Measurements from ENCODE around the gene SLC25A38.
"Not testable (repeated sequence)": the region's sequence is repeated elsewhere in the genome, so short reads cannot be mapped to it uniquely, and the experiment has no call there.

The SLC25A38 gene

GRCh38 chr3:39383045-39383880, at the start of gene SLC25A38:
TSS of gene SLC25A38 (plus strand) at chr3:39383370. CDS start at chr3:39383725, 355 bp downstream.
- DNase-seq, result no peak

DNA sequence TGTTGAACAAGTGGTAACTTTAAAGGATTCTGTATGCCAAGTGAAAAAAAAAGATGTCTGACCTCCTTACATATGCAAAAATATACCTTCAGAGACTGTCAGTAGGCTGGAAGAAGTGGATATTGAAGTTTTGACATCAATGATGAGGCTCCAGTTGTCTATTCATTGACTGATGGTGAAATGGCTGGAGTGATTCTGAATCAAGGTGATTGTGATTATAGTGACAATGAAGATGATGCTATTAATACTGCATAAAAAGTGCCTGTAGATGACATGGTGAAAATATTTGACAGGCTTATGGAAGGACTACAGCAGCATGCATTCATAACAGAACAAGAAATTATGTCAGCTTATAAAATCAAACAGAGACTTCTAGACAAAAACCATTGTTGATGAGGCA, 49.6 kb upstream of the SLC25A38 start:
- no peak for DNase-seq

DNA sequence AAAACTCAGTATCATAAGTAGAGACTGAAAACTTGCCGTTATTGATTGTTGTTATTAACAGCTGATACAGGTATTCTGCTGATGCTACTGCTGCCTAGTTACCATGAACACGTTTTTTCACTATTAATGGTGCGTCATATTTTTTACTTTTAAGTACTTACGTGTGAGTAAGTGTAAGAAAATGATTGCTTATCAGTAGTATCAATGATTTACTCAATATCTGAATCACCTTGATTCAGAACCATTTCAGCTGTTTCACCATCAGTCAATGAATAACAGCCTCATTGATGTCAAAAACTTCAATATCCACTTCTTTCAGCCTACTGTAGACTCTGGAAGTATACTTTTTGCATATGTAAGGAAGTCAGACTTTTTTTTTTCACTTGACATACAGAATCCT, 49.0 kb upstream of the SLC25A38 start:
- no peak for DNase-seq

- DNase-seq, result no peak
Measured at GRCh38 chr3:39338201-39338600, 45.0 kb upstream of the SLC25A38 start.

DNA sequence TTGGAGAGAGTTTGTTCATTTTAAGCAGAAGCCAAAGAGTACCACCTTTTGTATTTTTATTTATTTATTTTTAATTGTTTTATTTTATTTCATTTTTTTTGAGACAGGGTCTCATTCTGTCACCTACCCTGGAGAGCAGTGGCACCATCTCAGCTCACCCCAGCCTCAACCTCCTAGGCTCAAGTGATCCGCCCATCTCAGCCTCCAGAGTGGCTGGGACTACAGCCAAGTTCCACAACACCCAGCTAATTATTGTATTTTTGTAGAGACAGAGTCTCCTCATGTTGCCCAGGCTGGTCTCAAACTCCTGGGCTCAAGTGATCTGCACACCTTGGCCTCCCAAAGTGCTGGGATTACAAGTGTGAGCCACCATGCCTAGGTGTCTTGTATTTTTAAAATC, 44.1 kb upstream of the SLC25A38 start:
- DNase-seq, result no peak

- no peak for DNase-seq
Measured at GRCh38 chr3:39343076-39343717, 40.0 kb upstream of the SLC25A38 start.

DNA sequence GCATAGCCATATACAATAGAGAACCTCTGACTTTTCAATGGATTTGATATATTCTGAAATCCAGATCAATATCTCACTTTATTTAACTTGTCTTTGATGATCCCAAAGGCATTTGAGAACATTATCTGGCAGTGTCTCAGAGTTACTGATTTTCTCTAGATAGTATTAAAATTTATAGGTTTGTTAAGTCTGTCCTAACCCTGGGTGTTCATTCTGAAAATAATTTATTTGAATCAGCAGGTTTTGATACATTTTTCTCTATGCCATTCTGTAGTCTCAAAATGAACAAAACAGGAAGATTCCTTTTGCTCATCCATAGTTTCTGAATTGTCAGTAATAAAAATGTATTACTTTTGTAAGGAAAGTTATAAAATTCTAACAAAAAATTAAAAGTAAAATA, 39.4 kb upstream of the SLC25A38 start:
- DNase-seq, result no peak

GRCh38 chr3:39344746-39345344, 38.3 kb upstream of the SLC25A38 start:
- no peak for DNase-seq

GRCh38 chr3:39346785-39347585, 36.2 kb upstream of the SLC25A38 start:
- no peak for DNase-seq

- DNase-seq, result no peak
Measured at GRCh38 chr3:39347586-39347876, 35.6 kb upstream of the SLC25A38 start.

DNA sequence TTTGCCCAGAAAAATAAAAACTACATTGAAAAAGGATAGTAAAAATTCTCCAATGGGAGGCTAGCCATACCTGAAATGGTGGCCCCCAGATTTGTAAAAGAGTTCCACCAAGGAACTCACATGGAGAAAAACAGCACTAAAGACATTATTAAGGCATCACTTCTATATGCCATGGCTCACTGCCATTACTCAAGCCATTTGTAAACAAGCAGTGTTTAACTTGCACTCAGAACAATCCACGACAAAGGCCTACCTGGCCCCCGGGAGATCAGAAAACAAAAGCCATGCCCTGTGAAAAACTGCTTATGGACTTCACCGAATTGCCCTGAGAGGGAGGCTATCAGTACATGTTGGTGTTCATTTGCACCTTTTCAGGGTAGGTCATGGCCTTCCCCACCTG, 34.1 kb upstream of the SLC25A38 start:
- no peak for DNase-seq

DNA sequence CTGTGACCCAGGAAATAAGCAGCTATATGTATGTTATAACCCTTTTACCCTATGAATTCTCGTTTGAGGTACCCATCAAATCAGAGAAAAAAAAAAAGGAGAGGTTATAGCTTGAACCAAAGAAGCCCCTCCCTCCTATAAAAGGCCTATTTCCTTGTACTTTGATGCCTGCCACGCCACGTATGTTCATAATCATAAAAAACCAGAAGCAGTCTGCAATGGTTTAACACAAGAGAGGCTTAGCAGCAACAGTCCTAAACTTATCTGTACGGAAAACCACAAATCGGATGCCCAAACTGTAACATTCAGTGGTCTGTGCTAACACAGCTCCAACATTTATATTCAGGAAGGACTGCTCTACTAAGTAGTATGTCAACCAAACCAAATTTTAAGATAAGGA, 32.5 kb upstream of the SLC25A38 start:
- DNase-seq, result no peak

DNA sequence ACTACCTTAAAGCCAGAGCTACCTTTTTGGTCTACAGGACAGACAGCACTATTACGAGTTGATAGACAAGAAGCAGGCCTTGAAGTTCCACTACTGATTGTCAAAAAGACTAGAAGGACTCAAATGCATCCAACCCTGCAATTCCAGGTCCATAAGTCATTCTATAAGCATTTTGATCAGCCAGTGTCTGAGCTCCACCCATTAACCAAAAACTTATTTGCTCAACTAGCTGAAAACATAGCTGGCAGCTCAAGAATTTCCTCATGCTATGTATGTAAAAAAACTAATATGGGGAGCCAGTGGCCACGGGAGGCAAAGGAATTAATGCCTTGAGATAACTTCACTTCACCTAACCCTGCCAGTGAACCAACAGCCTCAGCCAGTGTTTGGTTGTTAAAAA, 32.0 kb upstream of the SLC25A38 start:
- DNase-seq, result not testable (repeated sequence)

GRCh38 chr3:39353168-39353927, 29.8 kb upstream of the SLC25A38 start:
- DNase-seq, result not testable (repeated sequence)

DNA sequence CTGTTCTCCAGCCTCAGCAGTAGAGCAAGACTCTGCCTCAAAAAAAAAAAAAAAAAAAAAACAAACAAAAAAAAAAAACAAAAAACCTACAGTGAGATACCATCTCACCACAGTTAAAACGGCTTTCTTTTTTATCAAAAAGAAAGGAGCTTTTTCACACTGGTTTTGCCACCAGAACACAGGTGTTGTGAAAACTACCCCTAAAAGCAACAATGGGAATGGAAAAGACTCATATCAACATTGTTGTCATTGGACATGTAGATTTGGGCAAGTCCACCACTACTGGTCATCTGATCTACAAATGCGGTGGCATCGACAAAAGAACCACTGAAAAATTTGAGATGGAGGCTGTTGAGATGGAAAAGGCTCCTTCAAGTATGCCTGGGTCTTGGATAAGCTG, 24.8 kb upstream of the SLC25A38 start:
- DNase-seq, result no peak

DNA sequence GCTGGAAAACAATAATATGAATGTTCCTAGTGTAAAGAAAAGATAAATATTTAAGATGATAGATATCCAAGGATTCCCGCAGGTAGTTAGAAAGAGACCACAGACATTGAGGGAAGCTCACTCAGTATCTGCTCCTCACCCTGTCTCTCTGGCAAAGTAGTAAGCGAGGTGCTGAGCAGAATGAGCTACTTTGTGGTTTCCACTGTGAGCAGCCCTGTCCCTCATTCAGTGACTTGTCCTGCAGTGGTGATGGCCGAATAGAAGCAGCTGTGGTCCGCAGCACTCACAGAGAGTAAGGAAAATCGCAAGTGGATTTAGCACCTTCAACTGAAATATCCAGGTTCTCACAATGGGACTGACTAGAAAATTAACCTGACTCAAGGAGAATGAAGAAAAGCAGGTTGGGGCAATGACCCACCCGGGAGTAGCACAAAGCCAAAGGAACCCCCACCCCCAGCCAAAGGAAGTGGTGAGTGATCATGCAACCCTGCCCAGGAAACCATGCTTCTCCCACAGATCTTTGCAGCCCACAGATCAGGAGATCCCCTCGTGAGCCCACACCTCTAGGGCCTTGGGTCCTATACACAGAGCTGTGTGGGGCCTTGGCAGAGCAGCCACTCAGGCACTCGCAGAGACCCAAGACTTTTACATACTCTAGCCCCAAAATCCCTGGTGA, 21.8 kb upstream of the SLC25A38 start:
- no peak for DNase-seq

DNA sequence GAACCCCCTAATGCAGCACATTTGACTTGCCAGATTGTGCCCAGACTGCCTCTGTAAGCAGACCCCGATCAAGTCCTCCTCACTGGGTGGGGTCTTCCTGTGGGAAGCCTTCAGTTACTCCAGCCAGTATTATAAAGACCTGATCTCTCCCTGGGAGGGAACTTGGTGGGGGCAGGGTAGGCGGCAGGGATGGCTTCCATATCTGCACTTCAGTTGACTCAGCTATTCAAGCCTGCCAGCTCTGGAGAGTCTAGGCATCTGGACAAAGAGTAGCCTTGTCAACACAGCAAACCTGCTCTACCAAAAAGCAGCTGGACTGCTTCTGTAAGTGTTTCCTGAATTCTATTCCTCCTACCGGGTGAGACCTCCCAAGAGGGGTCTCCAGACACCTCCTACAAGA, 21.0 kb upstream of the SLC25A38 start:
- no peak for DNase-seq

DNA sequence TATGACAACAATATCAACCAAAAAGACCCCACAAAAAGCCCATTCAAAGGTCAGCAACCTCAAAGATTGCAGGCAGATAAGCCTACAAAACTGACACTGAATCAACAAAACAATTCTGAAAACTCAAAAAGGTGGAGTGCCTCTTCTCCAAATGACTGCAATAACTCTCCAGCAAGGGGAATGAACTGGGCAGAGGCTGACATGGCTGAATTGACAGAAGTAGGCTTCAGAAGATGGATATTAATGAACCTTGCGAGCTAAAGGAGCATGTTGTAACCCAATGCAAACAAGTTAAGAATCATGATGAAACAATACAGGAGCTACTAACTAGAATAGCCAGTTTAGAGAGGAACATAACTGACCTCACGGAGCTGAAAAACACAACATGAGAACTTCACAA, 20.4 kb upstream of the SLC25A38 start:
- no peak for DNase-seq

DNA sequence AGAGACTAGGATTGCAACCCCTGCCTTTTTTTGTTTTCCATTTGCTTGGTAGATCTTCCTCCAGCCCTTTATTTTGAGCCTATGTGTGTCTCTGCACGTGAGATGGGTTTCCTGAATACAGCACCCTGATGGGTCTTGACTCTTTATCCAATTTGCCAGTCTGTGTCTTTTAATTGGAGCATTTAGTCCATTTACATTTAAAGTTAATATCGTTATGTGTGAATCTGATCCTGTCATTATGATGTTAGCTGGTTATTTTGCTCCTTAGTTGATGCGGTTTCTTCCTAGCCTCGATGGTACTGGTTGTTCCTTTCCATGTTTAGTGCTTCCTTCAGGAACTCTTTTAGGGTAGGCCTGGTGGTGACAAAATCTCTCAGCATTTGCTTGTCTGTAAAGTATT, 12.7 kb upstream of the SLC25A38 start:
- not testable (repeated sequence) for DNase-seq

- DNase-seq, result no peak
Measured at GRCh38 chr3:39372833-39373232, 10.3 kb upstream of the SLC25A38 start.

GRCh38 chr3:39376959-39377634, 6.1 kb upstream of the SLC25A38 start:
- DNase-seq, result no peak

GRCh38 chr3:39378088-39378487, 5.1 kb upstream of the SLC25A38 start:
- DNase-seq, result no peak

All from NCI-H524 (cell line).